ENCODE measurements around the gene EIF4A3.

GRCh38 chr17:80160536-80160935, 13.6 kb upstream of the EIF4A3 start:
- TF ChIP-seq CTCF (IDR thresholded peaks at IDR 0.05) (no peak), POLR2A (IDR thresholded peaks at IDR 0.05) (no peak), EP300 (IDR thresholded peaks at IDR 0.05) (no peak)

Data from tibial nerve (tissue), 4 donors.